ENCODE data around the gene MAGIX.

The MAGIX gene

DNA sequence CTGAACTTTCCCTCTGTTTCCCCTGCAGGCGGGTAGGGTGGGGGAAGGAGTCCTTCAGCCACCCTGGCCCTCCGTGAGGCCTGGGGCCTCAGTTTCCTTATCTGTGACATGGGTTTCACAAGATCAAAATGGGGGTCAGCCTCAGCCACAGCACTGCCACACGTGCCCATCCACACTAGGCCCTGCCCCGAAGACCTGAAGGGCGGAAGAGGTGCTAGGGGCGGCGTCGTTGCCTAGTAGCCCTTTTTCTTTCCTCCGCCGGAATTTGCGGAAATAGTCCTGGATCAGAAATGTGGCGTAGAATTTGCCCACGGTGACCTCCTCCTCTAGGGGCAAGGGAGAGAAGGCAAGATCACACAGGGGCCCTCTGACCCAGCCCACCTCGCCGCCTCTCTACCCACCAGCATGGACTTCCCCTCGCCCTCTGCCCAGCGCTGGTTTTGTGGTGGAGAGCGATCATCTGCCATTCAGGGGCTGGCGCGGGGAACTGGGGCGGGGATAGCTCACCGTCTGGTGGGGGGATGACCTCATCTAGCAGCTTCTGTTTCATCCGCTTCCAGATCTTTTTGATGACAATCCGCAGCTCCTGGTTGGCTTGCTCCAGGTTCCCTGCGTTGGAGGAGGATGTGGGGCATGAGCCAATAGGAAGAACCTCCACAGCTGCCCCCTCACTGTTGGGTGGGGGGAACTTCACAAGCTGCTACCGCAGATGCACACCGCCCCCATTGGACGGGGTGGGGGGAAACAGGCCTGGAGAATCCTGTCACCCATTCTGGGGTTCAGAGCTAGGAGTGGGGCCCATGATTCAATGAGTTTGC lies 47.1 kb downstream of the MAGIX start:
- Histone ChIP-seq H3K4me1 (no peaks in the 10 kb centered on the region), H3K9me3 (no peaks in the 10 kb centered on the region), H3K27ac (no peak overlapping the region), H3K4me3 (no peak overlapping the region), H3K27me3 (no peaks in the 10 kb centered on the region), H3K36me3 (no peaks in the 10 kb centered on the region)
- TF ChIP-seq, protein P1, sequence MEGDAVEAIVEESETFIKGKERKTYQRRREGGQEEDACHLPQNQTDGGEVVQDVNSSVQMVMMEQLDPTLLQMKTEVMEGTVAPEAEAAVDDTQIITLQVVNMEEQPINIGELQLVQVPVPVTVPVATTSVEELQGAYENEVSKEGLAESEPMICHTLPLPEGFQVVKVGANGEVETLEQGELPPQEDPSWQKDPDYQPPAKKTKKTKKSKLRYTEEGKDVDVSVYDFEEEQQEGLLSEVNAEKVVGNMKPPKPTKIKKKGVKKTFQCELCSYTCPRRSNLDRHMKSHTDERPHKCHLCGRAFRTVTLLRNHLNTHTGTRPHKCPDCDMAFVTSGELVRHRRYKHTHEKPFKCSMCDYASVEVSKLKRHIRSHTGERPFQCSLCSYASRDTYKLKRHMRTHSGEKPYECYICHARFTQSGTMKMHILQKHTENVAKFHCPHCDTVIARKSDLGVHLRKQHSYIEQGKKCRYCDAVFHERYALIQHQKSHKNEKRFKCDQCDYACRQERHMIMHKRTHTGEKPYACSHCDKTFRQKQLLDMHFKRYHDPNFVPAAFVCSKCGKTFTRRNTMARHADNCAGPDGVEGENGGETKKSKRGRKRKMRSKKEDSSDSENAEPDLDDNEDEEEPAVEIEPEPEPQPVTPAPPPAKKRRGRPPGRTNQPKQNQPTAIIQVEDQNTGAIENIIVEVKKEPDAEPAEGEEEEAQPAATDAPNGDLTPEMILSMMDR (IDR thresholded peaks at IDR 0.05), result no peak
- DNase-seq, result no peak
- intact Hi-C loops (cut with DNase I; ENCODE audit: low total_unique reads), result no loop called here

DNA sequence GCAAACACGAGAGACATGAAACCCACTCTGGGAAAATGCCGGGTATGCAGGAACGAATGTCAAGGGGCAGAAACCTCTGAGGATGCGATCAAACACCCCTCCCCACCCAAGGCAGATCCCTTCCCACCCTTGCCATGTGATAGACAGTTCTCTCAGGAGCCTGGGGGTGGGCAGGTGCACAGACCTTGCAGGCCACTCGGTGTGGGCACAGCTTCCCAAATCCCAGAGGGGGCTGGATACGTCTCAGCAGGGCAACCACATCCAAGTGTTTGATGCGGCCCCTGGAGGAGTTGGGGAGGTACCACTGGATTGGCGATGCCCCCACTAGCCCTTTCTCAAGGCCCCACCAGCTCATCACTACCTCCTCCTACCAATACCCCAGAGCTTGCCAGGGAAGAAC lies 47.8 kb downstream of the MAGIX start:
- no peaks in the 10 kb centered on the region for H3K27me3 ChIP-seq
- intact Hi-C loops (cut with DNase I; ENCODE audit: low total_unique reads), result no loop called here
- no peak for DNase-seq
- no peak overlapping the region for H3K4me3 ChIP-seq
- no peak overlapping the region for H3K27ac ChIP-seq
- no peaks in the 10 kb centered on the region for H3K4me1 ChIP-seq
- TF ChIP-seq, protein P1 (IDR thresholded peaks at IDR 0.05), result no peak
- no peaks in the 10 kb centered on the region for H3K36me3 ChIP-seq
- no peaks in the 10 kb centered on the region for H3K9me3 ChIP-seq

DNA sequence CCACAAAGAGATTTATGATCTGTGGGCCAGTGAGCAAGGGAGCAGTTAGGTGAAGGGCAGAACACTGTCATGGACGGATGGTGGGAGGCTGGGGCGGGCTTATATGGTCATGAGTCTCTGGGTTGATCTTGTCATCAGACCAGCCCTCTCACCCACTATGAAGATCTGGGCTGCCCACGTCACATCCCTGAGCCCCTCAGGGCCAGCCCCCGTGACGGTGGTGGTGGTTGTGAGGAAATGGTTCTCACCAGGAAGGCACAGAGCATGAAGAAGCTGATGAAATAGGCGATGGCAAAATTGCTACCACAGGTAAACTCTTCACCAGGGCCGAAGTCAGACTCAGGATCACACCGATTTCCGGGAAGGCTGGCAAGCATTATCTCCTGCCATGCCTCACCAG lies 48.5 kb downstream of the MAGIX start:
- H3K36me3 ChIP-seq, result no peaks in the 10 kb centered on the region
- H3K4me1 ChIP-seq, result no peaks in the 10 kb centered on the region
- intact Hi-C loops (cut with DNase I; ENCODE audit: low total_unique reads), result no loop called here
- TF ChIP-seq, protein P1 (IDR thresholded peaks at IDR 0.05), result no peak
- H3K4me3 ChIP-seq, result no peak overlapping the region
- H3K27ac ChIP-seq, result no peak overlapping the region
- no peaks in the 10 kb centered on the region for H3K27me3 ChIP-seq
- H3K9me3 ChIP-seq, result no peaks in the 10 kb centered on the region
- no peak for DNase-seq

DNA sequence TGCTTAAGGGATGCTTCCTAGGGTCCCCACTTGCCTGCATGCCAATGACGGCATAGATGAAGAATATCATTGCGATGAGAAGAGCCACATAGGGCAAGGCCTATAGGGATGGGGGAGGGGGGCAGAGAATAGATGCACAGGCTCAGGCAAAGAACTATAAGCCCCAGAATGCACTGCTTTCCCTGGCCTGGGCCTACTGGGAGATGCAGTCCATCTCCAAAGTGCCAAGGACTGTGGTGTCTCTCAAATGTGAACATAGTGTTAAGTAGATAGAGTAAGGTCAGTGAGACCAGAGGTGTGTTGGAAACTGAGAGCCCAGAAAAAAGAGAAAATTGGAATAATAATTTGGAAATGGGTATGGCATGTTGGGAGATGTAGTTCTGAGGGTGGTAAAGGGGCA lies 49.7 kb downstream of the MAGIX start:
- no peaks in the 10 kb centered on the region for H3K27me3 ChIP-seq
- intact Hi-C loops (cut with DNase I; ENCODE audit: low total_unique reads), result no loop called here
- DNase-seq, result no peak
- no peak overlapping the region for H3K4me3 ChIP-seq
- H3K36me3 ChIP-seq, result no peaks in the 10 kb centered on the region
- H3K4me1 ChIP-seq, result no peaks in the 10 kb centered on the region
- no peak overlapping the region for H3K27ac ChIP-seq
- TF ChIP-seq, protein P1 (IDR thresholded peaks at IDR 0.05), result no peak
- no peaks in the 10 kb centered on the region for H3K9me3 ChIP-seq

DNA sequence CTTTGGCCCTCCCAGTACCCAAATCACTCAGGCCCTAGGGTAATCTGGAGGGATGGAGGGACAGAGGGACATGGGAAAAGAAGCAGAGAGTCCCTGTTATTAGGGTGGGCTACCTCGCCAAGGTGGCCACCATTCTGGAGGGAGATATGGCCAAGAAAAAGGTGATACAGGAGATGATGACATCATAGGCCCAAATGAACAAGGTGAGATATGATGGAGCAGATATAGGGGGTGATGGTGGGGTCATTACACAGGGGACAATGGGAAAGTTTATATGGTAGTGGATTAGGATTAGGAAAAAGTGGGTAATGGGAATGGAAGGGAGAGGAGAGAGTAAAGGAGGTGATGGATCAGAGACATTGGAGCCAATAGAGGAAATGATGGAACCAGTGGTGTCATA lies 50.3 kb downstream of the MAGIX start:
- Histone ChIP-seq H3K4me3 (no peak overlapping the region), H3K4me1 (no peaks in the 10 kb centered on the region), H3K27me3 (no peaks in the 10 kb centered on the region), H3K36me3 (no peaks in the 10 kb centered on the region), H3K9me3 (no peaks in the 10 kb centered on the region), H3K27ac (no peak overlapping the region)
- TF ChIP-seq, protein P1 (IDR thresholded peaks at IDR 0.05), result no peak
- intact Hi-C loops (cut with DNase I; ENCODE audit: low total_unique reads), result no loop called here
- DNase-seq, result no peak

Measured in tibial artery (tissue), 4 donors.